ENCODE results near the gene SIAH3. TPM values are rescaled to one million over a fixed set of nuclear protein-coding genes. Genes with fewer than 3 reads are reported as not detected.
A peak's percentile ranks its signal among the peaks of the same experiment; 100 is the strongest.

The SIAH3 gene
- total RNA-seq, 1 donor: not detected

GRCh38 chr13:45849408-45849807 is 2.1 kb downstream of the SIAH3 start:
- Histone ChIP-seq H2AFZ (ENCODE audit: low read length) (no peak overlapping the region), H3K79me2 (ENCODE audit: insufficient read depth, low read length) (no peaks in the 10 kb centered on the region), H4K20me1 (ENCODE audit: insufficient read depth, low read length) (no peaks in the 10 kb centered on the region), H3K4me2 (ENCODE audit: insufficient read depth, low read length) (no peak overlapping the region), H3K4me1 (ENCODE audit: insufficient read depth, low read length) (no peaks in the 10 kb centered on the region), H3K27ac (ENCODE audit: low read depth, low read length) (no peak overlapping the region), H3K9me3 (ENCODE audit: low read depth, low read length) (no peaks in the 10 kb centered on the region), H3K4me3 (ENCODE audit: insufficient read depth, low read length) (no peak overlapping the region), H3K27me3 (ENCODE audit: insufficient read depth, low read length) (peaks cover 72% of the 10 kb centered on the region), H3K36me3 (ENCODE audit: insufficient read depth, low read length) (no peaks in the 10 kb centered on the region)
- TF ChIP-seq CTCF (IDR thresholded peaks at IDR 0.05; ENCODE audit: extremely low read depth, low read depth, low read length): no peak
- DNase-seq (ENCODE audit: insufficient read length, low spot score, missing footprints): peak; percentile 10

GRCh38 chr13:45847554-45848224 is 3.9 kb downstream of the SIAH3 start:
- peaks cover 65% of the 10 kb centered on the region for H3K27me3 ChIP-seq (ENCODE audit: insufficient read depth, low read length)
- H3K27ac ChIP-seq (ENCODE audit: low read depth, low read length): no peak overlapping the region
- H3K4me1 ChIP-seq (ENCODE audit: insufficient read depth, low read length): no peaks in the 10 kb centered on the region
- H3K4me3 ChIP-seq (ENCODE audit: insufficient read depth, low read length): no peak overlapping the region
- no peak for TF ChIP-seq CTCF (IDR thresholded peaks at IDR 0.05; ENCODE audit: extremely low read depth, low read depth, low read length)
- no peak for DNase-seq (ENCODE audit: insufficient read length, low spot score, missing footprints)
- H3K36me3 ChIP-seq (ENCODE audit: insufficient read depth, low read length): no peaks in the 10 kb centered on the region
- H3K9me3 ChIP-seq (ENCODE audit: low read depth, low read length): no peaks in the 10 kb centered on the region
- no peaks in the 10 kb centered on the region for H3K79me2 ChIP-seq (ENCODE audit: insufficient read depth, low read length)
- no peaks in the 10 kb centered on the region for H4K20me1 ChIP-seq (ENCODE audit: insufficient read depth, low read length)
- H3K4me2 ChIP-seq (ENCODE audit: insufficient read depth, low read length): no peak overlapping the region
- H2AFZ ChIP-seq (ENCODE audit: low read length): no peak overlapping the region

GRCh38 chr13:45846681-45847080 is 4.9 kb downstream of the SIAH3 start:
- no peak overlapping the region for H2AFZ ChIP-seq (ENCODE audit: low read length)
- no peak for DNase-seq (ENCODE audit: insufficient read length, low spot score, missing footprints)
- H3K4me1 ChIP-seq (ENCODE audit: insufficient read depth, low read length): no peaks in the 10 kb centered on the region
- no peaks in the 10 kb centered on the region for H3K36me3 ChIP-seq (ENCODE audit: insufficient read depth, low read length)
- H4K20me1 ChIP-seq (ENCODE audit: insufficient read depth, low read length): no peaks in the 10 kb centered on the region
- no peak overlapping the region for H3K27ac ChIP-seq (ENCODE audit: low read depth, low read length)
- no peak for TF ChIP-seq CTCF (IDR thresholded peaks at IDR 0.05; ENCODE audit: extremely low read depth, low read depth, low read length)
- H3K4me2 ChIP-seq (ENCODE audit: insufficient read depth, low read length): no peak overlapping the region
- no peaks in the 10 kb centered on the region for H3K79me2 ChIP-seq (ENCODE audit: insufficient read depth, low read length)
- H3K4me3 ChIP-seq (ENCODE audit: insufficient read depth, low read length): no peak overlapping the region
- H3K9me3 ChIP-seq (ENCODE audit: low read depth, low read length): no peaks in the 10 kb centered on the region
- H3K27me3 ChIP-seq (ENCODE audit: insufficient read depth, low read length): peaks cover 60% of the 10 kb centered on the region

- H2AFZ ChIP-seq (ENCODE audit: low read length): no peak overlapping the region
- H3K36me3 ChIP-seq (ENCODE audit: insufficient read depth, low read length): no peaks in the 10 kb centered on the region
- H3K4me1 ChIP-seq (ENCODE audit: insufficient read depth, low read length): no peaks in the 10 kb centered on the region
- no peak for TF ChIP-seq CTCF (IDR thresholded peaks at IDR 0.05; ENCODE audit: extremely low read depth, low read depth, low read length)
- no peak overlapping the region for H3K4me3 ChIP-seq (ENCODE audit: insufficient read depth, low read length)
- peaks cover 35% of the 10 kb centered on the region for H3K27me3 ChIP-seq (ENCODE audit: insufficient read depth, low read length)
- H3K4me2 ChIP-seq (ENCODE audit: insufficient read depth, low read length): no peak overlapping the region
- H3K27ac ChIP-seq (ENCODE audit: low read depth, low read length): no peak overlapping the region
- H3K9me3 ChIP-seq (ENCODE audit: low read depth, low read length): no peaks in the 10 kb centered on the region
- H4K20me1 ChIP-seq (ENCODE audit: insufficient read depth, low read length): no peaks in the 10 kb centered on the region
- H3K79me2 ChIP-seq (ENCODE audit: insufficient read depth, low read length): no peaks in the 10 kb centered on the region
- no peak for DNase-seq (ENCODE audit: insufficient read length, low spot score, missing footprints)
Measured at GRCh38 chr13:45838171-45838745, 13.3 kb downstream of the SIAH3 start.
